Activated CD4-positive, alpha-beta T cell treated with anti-CD3 and anti-CD28 coated beads, Interleukin-2, amount 50 U/mL, for 48 hours (primary cell): Measurements from ENCODE around the gene TMEM100.

Experiments used
- DNase-seq, 2 experiments: peaks; one replicate each; pipeline ENCODE4 v3.0.0-alpha.2; 2020

The TMEM100 gene

GRCh38 chr17:55722742-55723487, at the start of gene TMEM100:
TMEM100 (minus strand) TSS chr17:55722864; CDS start chr17:55721070, 1,794 bp downstream.
- no peak for DNase-seq

- no peak for DNase-seq
These were observed 49.4 kb upstream of the TMEM100 start for GRCh38 chr17:55772086-55772485.

GRCh38 chr17:55770196-55770870, 47.7 kb upstream of the TMEM100 start:
- no peak for DNase-seq

- no peak for DNase-seq
These were observed 46.9 kb upstream of the TMEM100 start for GRCh38 chr17:55769625-55770000.

- no peak for DNase-seq
These were observed 46.4 kb upstream of the TMEM100 start for GRCh38 chr17:55768936-55769624.

GRCh38 chr17:55765472-55765871, 42.8 kb upstream of the TMEM100 start:
- DNase-seq = no peak

GRCh38 chr17:55764610-55765009, 41.9 kb upstream of the TMEM100 start:
- DNase-seq = no peak

- no peak for DNase-seq
These were observed 41.2 kb upstream of the TMEM100 start for GRCh38 chr17:55763856-55764255.

GRCh38 chr17:55762086-55762858, 39.6 kb upstream of the TMEM100 start:
- no peak for DNase-seq

GRCh38 chr17:55760643-55761355, 38.1 kb upstream of the TMEM100 start:
- no peak for DNase-seq

- no peak for DNase-seq
These were observed 35.5 kb upstream of the TMEM100 start for GRCh38 chr17:55758171-55758570.

GRCh38 chr17:55757659-55758058, 35.0 kb upstream of the TMEM100 start:
- DNase-seq = no peak

GRCh38 chr17:55756689-55757088, 34.0 kb upstream of the TMEM100 start:
- no peak for DNase-seq

- DNase-seq = no peak
These were observed 29.1 kb upstream of the TMEM100 start for GRCh38 chr17:55751720-55752250.

GRCh38 chr17:55750750-55751657, 28.3 kb upstream of the TMEM100 start, which contains the start of gene PCTP:
PCTP (plus strand) TSS chr17:55751051; CDS start chr17:55751104, 53 bp downstream.
- peak; percentile 93 to 96 for DNase-seq

- DNase-seq = no peak
These were observed 27.3 kb upstream of the TMEM100 start for GRCh38 chr17:55749985-55750384.

GRCh38 chr17:55748841-55749240, 26.2 kb upstream of the TMEM100 start:
- no peak for DNase-seq

- no peak for DNase-seq
These were observed 24.5 kb upstream of the TMEM100 start for GRCh38 chr17:55747209-55747608.

- no peak for DNase-seq
These were observed 23.8 kb upstream of the TMEM100 start for GRCh38 chr17:55746466-55746865.

- DNase-seq = no peak
These were observed 22.6 kb upstream of the TMEM100 start for GRCh38 chr17:55745258-55745657.
